HCT116 (cell line): ENCODE results near the gene ZNF26. TPM values are rescaled to one million over a fixed set of nuclear protein-coding genes. Genes with fewer than 3 reads are reported as not detected.

ENCODE experiments used
- ATAC-seq: fragments of 200-7000 bp; cut with Tn5 transposase; 2 replicates; pipeline ENCODE4 v1.9.1; 2020; ENCODE audit warnings: mild to moderate bottlenecking, moderate library complexity
- BruUV-seq: library from RNA; stranded (reverse); fragments of 400-500 nt; replicated peaks from 2 replicates; lab custom pipeline; 2021; lab: Mats Ljungman, UMichigan
- CTCF ChIA-PET: fragments of 300-600 bp; sonication (Branson Sonifier 250); formaldehyde crosslinking; loops from one replicate; lab custom pipeline; 2021; ENCODE audit warnings: antibody characterized with exemption; lab: Charles Lee
- POLR2A ChIA-PET: fragments of 300-600, 350-600 bp; sonication (Branson Sonifier 250); formaldehyde crosslinking; loops from one replicate; lab custom pipeline; 2021; ENCODE audit warnings: antibody characterized with exemption; lab: Charles Lee
- RAD21 ChIA-PET, 2 experiments: fragments of 300-600 bp; sonication (Branson Sonifier 250); formaldehyde crosslinking; loops; one replicate each; lab custom pipeline; 2023; ENCODE audit warnings: low total read pairs in 2 of 2; ENCODE audit not compliant: uncharacterized antibody in 2 of 2, unreplicated experiment in 2 of 2, low non-redundant PET in 1 of 2; lab: Charles Lee
- DNase-seq: peaks from one replicate; pipeline ENCODE4 v3.0.0-alpha.2; 2010; ENCODE audit warnings: low read depth, low spot score
- H2AFZ ChIP-seq: fragments of 200-600 bp; shearing (Covaris generic), sonication (generic); 2 replicates; pipeline ENCODE4 v1.6.1; 2017; ENCODE audit warnings: low read depth, mixed run types, mixed read lengths, antibody characterized with exemption, low read length; ENCODE audit not compliant: poor library complexity, severe bottlenecking
- H3K27ac ChIP-seq: 2 replicates; pipeline ENCODE4 v1.5.1; 2012; ENCODE audit warnings: low read depth, low read length
- H3K27me3 ChIP-seq: fragments of 200-600 bp; sonication (generic); 2 replicates; pipeline ENCODE4 v1.6.1; 2016; ENCODE audit warnings: mixed run types, low read length, mixed read lengths; ENCODE audit not compliant: insufficient read depth
- H3K36me3 ChIP-seq, 2 experiments: fragments of 200-500 bp in 1 of 2; fragments of 200-600 bp in 1 of 2; sonication (Bioruptor generic) in 1 of 2; sonication (generic) in 1 of 2; 2 replicates each; pipeline versions ENCODE4 v1.5.1 to v1.6.1; 2014 to 2016; ENCODE audit warnings: low read length in 2 of 2, inconsistent platforms in 1 of 2, mixed read lengths in 1 of 2, mixed run types in 1 of 2; ENCODE audit not compliant: insufficient read depth in 2 of 2, control insufficient read depth in 1 of 2
- H3K4me1 ChIP-seq, 2 experiments: fragments of 200-600 bp in 1 of 2; sonication (generic) in 1 of 2; 2 replicates each; pipeline versions ENCODE4 v1.5.1 to v1.6.1; 2012 to 2017; ENCODE audit warnings: low read length in 2 of 2, inconsistent platforms in 1 of 2, mild to moderate bottlenecking in 1 of 2, mixed read lengths in 1 of 2, mixed run types in 1 of 2, moderate library complexity in 1 of 2; ENCODE audit not compliant: insufficient read depth in 2 of 2, control insufficient read depth in 1 of 2
- H3K4me2 ChIP-seq: fragments of 200-600 bp; sonication (generic); 2 replicates; pipeline ENCODE4 v1.6.1; 2017; ENCODE audit warnings: mixed run types, low read length, mixed read lengths
- H3K4me3 ChIP-seq, 2 experiments: fragments of 200-600 bp in 1 of 2; sonication (generic) in 1 of 2; replicated peaks in 1 of 2; 2 replicates each; pipeline ENCODE4 v1.5.1; 2011 to 2016; ENCODE audit warnings: low read length in 2 of 2, control low read depth in 1 of 2, low read depth in 1 of 2, mild to moderate bottlenecking in 1 of 2, mixed read lengths in 1 of 2, mixed run types in 1 of 2
- H3K79me2 ChIP-seq: fragments of 200-600 bp; sonication (generic); 2 replicates; pipeline ENCODE4 v1.6.1; 2017; ENCODE audit warnings: mild to moderate bottlenecking, mixed run types, low read length, moderate library complexity, mixed read lengths; ENCODE audit not compliant: insufficient read depth
- H3K9ac ChIP-seq: fragments of 200-600 bp; sonication (generic); 2 replicates; pipeline ENCODE4 v1.6.1; 2016; ENCODE audit warnings: low read length, mixed read lengths
- H3K9me2 ChIP-seq: fragments of 200-600 bp; sonication (generic), shearing (Covaris generic); 2 replicates; pipeline ENCODE4 v1.6.1; 2017; ENCODE audit warnings: mixed run types, mild to moderate bottlenecking, moderate library complexity; ENCODE audit not compliant: insufficient read depth
- H3K9me3 ChIP-seq, 2 experiments: fragments of 200-500 bp in 1 of 2; fragments of 200-600 bp in 1 of 2; sonication (Bioruptor generic) in 1 of 2; sonication (generic) in 1 of 2; 2 replicates each; pipeline ENCODE4 v1.6.1; 2014 to 2017; ENCODE audit warnings: low read length in 2 of 2, mixed read lengths in 2 of 2, inconsistent platforms in 1 of 2, low read depth in 1 of 2, mild to moderate bottlenecking in 1 of 2, mixed run types in 1 of 2, moderate library complexity in 1 of 2; ENCODE audit not compliant: control insufficient read depth in 1 of 2, insufficient read depth in 1 of 2
- H4K20me1 ChIP-seq: fragments of 200-600 bp; sonication (generic), shearing (Covaris generic); 2 replicates; pipeline ENCODE4 v1.6.1; 2017; ENCODE audit warnings: mixed run types, mild to moderate bottlenecking, moderate library complexity; ENCODE audit not compliant: insufficient read depth
- CBX3 ChIP-seq: IDR thresholded peaks from 2 replicates; pipeline ENCODE4 v1.6.1; 2012; ENCODE audit warnings: low read depth
- ELF1 ChIP-seq: IDR thresholded peaks from 2 replicates; pipeline ENCODE4 v1.6.1; 2012; ENCODE audit warnings: low read depth, borderline replicate concordance
- EZH2phosphoT487 ChIP-seq: fragments of 200-600 bp; IDR thresholded peaks from 2 replicates; pipeline ENCODE4 v1.6.1; 2018; ENCODE audit warnings: antibody characterized with exemption, borderline replicate concordance
- FOSL1 ChIP-seq: IDR thresholded peaks from 2 replicates; pipeline ENCODE4 v1.6.1; 2012; ENCODE audit warnings: low read depth
- POLR2A ChIP-seq: IDR thresholded peaks from 2 replicates; pipeline ENCODE4 v1.7.0; 2011; ENCODE audit warnings: borderline replicate concordance; ENCODE audit not compliant: insufficient read depth, insufficient read length; ENCODE audit errors: extremely low read depth
- REST ChIP-seq: IDR thresholded peaks from 2 replicates; pipeline ENCODE4 v1.6.1; 2012; ENCODE audit warnings: low read depth
- SIN3A ChIP-seq: IDR thresholded peaks from 2 replicates; pipeline ENCODE4 v1.6.1; 2012; ENCODE audit warnings: low read depth
- SP1 ChIP-seq: IDR thresholded peaks from 2 replicates; pipeline ENCODE4 v1.6.1; 2012; ENCODE audit warnings: low read depth
- YY1 ChIP-seq: IDR thresholded peaks from 2 replicates; pipeline ENCODE4 v1.6.1; 2011; ENCODE audit warnings: low read length, low read depth, moderate library complexity, mild to moderate bottlenecking; ENCODE audit not compliant: insufficient replicate concordance; ENCODE audit errors: extremely low read depth
- intact Hi-C: fragments of 100-400 bp; cut with micrococcal nuclease; formaldehyde crosslinking; loops from 2 replicates; pipeline ENCODE4 v1.10.0; 2022
- total RNA-seq: library from RNA; stranded (reverse); gene quantifications from one replicate; pipeline ENCODE4 v1.2.1, GENCODE V29; 2021; ENCODE audit not compliant: unreplicated experiment
- TF ChIP-seq, protein P1 (sequence below): IDR thresholded peaks from 2 replicates; pipeline ENCODE4 v1.6.1; 2011; ENCODE audit warnings: mild to moderate bottlenecking, low read length, moderate library complexity; ENCODE audit not compliant: insufficient replicate concordance; ENCODE audit errors: extremely low read depth
- TF ChIP-seq, protein P2 (sequence below): IDR thresholded peaks from 2 replicates; pipeline ENCODE4 v1.6.1; 2012

ZNF26 gene
- total RNA-seq, 1 experiment from 2014 or later: 4.4 TPM

GRCh38 chr12:132952371-132953162 is 33.6 kb upstream of the ZNF26 start:
- POLR2A ChIA-PET: no interaction called here
- Histone ChIP-seq H3K4me2 (no peak overlapping the region), H3K4me1 (no peaks in the 10 kb centered on the region), H2AFZ (no peak overlapping the region)
- TF ChIP-seq, protein P1, sequence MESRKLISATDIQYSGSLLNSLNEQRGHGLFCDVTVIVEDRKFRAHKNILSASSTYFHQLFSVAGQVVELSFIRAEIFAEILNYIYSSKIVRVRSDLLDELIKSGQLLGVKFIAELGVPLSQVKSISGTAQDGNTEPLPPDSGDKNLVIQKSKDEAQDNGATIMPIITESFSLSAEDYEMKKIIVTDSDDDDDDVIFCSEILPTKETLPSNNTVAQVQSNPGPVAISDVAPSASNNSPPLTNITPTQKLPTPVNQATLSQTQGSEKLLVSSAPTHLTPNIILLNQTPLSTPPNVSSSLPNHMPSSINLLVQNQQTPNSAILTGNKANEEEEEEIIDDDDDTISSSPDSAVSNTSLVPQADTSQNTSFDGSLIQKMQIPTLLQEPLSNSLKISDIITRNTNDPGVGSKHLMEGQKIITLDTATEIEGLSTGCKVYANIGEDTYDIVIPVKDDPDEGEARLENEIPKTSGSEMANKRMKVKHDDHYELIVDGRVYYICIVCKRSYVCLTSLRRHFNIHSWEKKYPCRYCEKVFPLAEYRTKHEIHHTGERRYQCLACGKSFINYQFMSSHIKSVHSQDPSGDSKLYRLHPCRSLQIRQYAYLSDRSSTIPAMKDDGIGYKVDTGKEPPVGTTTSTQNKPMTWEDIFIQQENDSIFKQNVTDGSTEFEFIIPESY: no peak
- TF ChIP-seq, protein P2, sequence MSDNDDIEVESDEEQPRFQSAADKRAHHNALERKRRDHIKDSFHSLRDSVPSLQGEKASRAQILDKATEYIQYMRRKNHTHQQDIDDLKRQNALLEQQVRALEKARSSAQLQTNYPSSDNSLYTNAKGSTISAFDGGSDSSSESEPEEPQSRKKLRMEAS: no peak
- no peak for TF ChIP-seq POLR2A
- no peak for TF ChIP-seq EZH2phosphoT487
- no peak for TF ChIP-seq YY1
- no peak for TF ChIP-seq FOSL1
- no peak for TF ChIP-seq ELF1
- TF ChIP-seq SIN3A: no peak
- no peak for TF ChIP-seq CBX3
- no peak for TF ChIP-seq REST
- no peak for TF ChIP-seq SP1
- TF ChIP-seq, all 23 proteins: peak for 0
- H3K4me3 ChIP-seq: no peak overlapping the region
- intact Hi-C loops: no loop called here
- H3K9me2 ChIP-seq: no peaks in the 10 kb centered on the region
- BruUV-seq: no TSS peak
- H3K9me3 ChIP-seq: peaks cover 15 to 25% of the 10 kb centered on the region in 2 experiments; a peak in 2 of 4 replicates
- no peak overlapping the region for H3K27ac ChIP-seq
- H3K9ac ChIP-seq: no peak overlapping the region
- DNase-seq (no peak), ATAC-seq (no peak)
- no peaks in the 10 kb centered on the region for H3K79me2 ChIP-seq
- H3K27me3 ChIP-seq: no peaks in the 10 kb centered on the region
- RAD21 ChIA-PET: no interaction called here
- H4K20me1 ChIP-seq: no peaks in the 10 kb centered on the region
- CTCF ChIA-PET: no interaction called here
- no peaks in the 10 kb centered on the region for H3K36me3 ChIP-seq
